Bronchial epithelial cell (primary cell): ENCODE results near the gene CELF1. TPM values are rescaled to one million over a fixed set of nuclear protein-coding genes. Genes with fewer than 3 reads are reported as not detected.

Experiments
- DNase-seq: peaks from one replicate; pipeline ENCODE4 v3.0.0-alpha.2; 2010; ENCODE audit warnings: low read depth
- FAIRE-seq: peaks from 2 replicates; lab custom pipeline; 2011; peaks lifted over from hg19 to GRCh38; lab: Jason Lieb, UNC
- H3K27me3 ChIP-seq: 2 replicates; pipeline ENCODE4 v1.5.1; 2011; ENCODE audit warnings: low read length; ENCODE audit not compliant: control insufficient read depth, insufficient read depth
- H3K36me3 ChIP-seq: 2 replicates; pipeline ENCODE4 v1.5.1; 2011; ENCODE audit warnings: low read length; ENCODE audit not compliant: control insufficient read depth, insufficient read depth
- H3K4me3 ChIP-seq: 2 replicates; pipeline ENCODE4 v1.5.1; 2011; ENCODE audit warnings: mild to moderate bottlenecking, low read depth, low read length, control low read depth
- total RNA-seq: library from RNA; depleted of rRNA; stranded (reverse); fragments of >200 nt; gene quantifications from 2 replicates; pipeline ENCODE4 v1.2.1, GENCODE V29; 2014
- TF ChIP-seq, protein P1 (sequence below): IDR thresholded peaks from 2 replicates; pipeline ENCODE4 v1.5.1; 2011; ENCODE audit warnings: mild to moderate bottlenecking, moderate library complexity, low read length, control low read depth, inconsistent platforms; ENCODE audit not compliant: insufficient read depth, severe bottlenecking

Gene CELF1
- total RNA-seq, 1 donor from 2014 or later, result 63.4 TPM

DNA sequence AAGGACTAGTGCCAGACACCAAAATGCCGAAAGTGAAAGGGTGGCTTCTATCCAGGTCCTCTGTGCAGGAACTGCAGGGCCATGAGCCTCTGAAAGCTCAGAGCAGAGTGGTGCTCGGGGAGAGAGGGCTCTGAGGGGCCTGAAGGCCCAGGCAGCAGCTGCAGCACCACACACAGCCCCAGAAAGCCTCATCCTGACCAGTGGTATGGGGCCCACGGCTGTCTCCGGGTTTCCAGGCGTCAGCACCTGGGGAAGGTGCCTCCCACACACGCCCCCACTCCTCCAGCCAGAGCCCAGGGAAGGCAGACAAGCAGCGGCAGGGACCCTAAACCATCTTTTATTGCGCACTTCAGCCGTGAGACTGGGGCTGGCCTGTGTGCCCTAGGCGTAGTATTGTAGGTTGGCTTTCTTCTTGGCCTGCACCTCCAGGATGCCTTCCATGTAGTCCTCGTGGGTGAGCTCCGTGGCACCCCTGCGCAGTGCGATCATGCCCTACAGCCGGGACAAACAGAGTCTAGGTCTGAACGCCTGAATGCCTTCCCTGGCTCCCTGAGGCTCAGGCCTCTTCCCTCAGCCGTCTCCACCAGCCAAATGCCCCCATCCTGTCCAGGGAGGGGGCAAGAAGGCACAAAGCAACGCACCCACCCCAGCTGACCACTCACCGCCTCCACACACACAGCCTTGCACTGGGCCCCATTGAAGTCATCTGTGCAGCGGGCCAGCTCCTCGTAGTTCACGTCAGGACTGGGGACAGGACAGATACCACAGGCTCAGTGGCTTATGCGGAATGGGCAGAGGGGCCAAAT is 134.3 kb downstream of the CELF1 start:
- no peaks in the 10 kb centered on the region for H3K27me3 ChIP-seq
- TF ChIP-seq, protein P1, sequence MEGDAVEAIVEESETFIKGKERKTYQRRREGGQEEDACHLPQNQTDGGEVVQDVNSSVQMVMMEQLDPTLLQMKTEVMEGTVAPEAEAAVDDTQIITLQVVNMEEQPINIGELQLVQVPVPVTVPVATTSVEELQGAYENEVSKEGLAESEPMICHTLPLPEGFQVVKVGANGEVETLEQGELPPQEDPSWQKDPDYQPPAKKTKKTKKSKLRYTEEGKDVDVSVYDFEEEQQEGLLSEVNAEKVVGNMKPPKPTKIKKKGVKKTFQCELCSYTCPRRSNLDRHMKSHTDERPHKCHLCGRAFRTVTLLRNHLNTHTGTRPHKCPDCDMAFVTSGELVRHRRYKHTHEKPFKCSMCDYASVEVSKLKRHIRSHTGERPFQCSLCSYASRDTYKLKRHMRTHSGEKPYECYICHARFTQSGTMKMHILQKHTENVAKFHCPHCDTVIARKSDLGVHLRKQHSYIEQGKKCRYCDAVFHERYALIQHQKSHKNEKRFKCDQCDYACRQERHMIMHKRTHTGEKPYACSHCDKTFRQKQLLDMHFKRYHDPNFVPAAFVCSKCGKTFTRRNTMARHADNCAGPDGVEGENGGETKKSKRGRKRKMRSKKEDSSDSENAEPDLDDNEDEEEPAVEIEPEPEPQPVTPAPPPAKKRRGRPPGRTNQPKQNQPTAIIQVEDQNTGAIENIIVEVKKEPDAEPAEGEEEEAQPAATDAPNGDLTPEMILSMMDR, result no peak
- FAIRE-seq (no peak), DNase-seq (no peak)
- H3K36me3 ChIP-seq, result peaks cover 44% of the 10 kb centered on the region
- H3K4me3 ChIP-seq, result no peak overlapping the region

DNA sequence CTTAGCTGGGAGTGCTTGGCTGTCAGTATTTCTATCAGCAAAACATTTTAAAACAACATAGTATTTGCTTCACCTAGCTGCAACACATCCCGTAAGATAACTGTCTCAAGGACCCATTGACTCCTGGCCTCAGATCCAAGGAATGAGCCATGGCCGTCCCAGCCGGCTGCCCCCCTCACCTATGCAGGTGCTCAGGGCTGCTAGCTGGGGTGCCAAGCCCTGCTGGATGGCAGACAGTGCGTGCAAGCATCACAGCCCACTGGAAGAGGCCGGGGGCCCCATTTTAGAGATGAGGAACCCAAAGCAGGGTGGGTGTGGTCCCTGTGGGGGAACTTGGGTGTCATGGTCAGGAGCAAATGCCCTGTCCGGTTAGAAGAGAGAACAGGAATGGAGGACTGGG is 135.2 kb downstream of the CELF1 start:
- Histone ChIP-seq H3K27me3 (no peaks in the 10 kb centered on the region), H3K36me3 (peaks cover 43% of the 10 kb centered on the region), H3K4me3 (no peak overlapping the region)
- FAIRE-seq, result no peak
- DNase-seq, result no peak
- TF ChIP-seq, protein P1, result no peak

DNA sequence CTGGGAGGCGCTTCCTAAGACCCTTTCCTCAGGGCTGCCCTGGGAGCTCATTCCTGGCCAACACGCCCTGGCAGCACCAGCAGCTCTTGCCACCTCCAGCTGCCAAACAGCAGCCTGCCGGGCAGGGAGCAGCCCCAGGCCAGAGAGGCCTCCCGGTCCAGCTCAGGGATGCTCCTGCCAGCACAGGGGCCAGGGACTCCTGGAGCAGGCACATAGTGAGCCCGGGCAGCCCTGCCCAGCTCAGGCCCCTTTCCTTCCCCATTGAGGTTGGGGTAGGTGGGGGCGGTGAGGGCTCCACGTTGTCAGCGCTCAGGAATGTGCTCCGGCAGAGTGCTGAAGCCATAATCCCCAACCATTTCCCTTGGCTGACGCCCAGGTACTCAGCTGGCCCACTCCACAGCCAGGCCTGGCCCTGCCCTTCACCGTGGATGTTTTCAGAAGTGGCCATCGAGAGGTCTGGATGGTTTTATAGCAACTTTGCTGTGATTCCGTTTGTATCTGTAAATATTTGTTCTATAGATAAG is 136.9 kb downstream of the CELF1 start:
- no peaks in the 10 kb centered on the region for H3K27me3 ChIP-seq
- TF ChIP-seq, protein P1, result no peak
- peaks cover 43% of the 10 kb centered on the region for H3K36me3 ChIP-seq
- FAIRE-seq (no peak), DNase-seq (peak; percentile 85)
- no peak overlapping the region for H3K4me3 ChIP-seq

Other genes starting within 250 kb of the CELF1 start
- gene MYBPC3, start 200.4 kb downstream of the CELF1 start, total RNA-seq, result under 0.01 TPM in 1 of 2 replicates, not detected in the other
- gene SPI1, start 174.6 kb downstream of the CELF1 start, total RNA-seq, result not detected in 2 replicates
- 12.3 and 18.2 TPM in 2 replicates for gene SLC39A13, start 144.5 kb downstream of the CELF1 start, total RNA-seq
- 141 and 143 TPM in 2 replicates for gene PSMC3, start 126.7 kb downstream of the CELF1 start, total RNA-seq
- gene RAPSN, start 104.0 kb downstream of the CELF1 start, total RNA-seq, result 0.26 and 0.64 TPM in 2 replicates
- 124 and 147 TPM in 2 replicates for gene PTPMT1, start 12.5 kb upstream of the CELF1 start, total RNA-seq
- gene KBTBD4, start 25.8 kb upstream of the CELF1 start, total RNA-seq, result 11.6 and 14.7 TPM in 2 replicates
- 57.7 and 67.7 TPM in 2 replicates for gene NDUFS3, start 25.9 kb upstream of the CELF1 start, total RNA-seq
- gene FAM180B, start 33.5 kb upstream of the CELF1 start, total RNA-seq, result not detected in 2 replicates
- gene C1QTNF4, start 41.3 kb upstream of the CELF1 start, total RNA-seq, result 0.13 and 0.26 TPM in 2 replicates
- gene MTCH2, start 89.4 kb upstream of the CELF1 start, total RNA-seq, result 80.3 and 130 TPM in 2 replicates
- 0.38 and 1.1 TPM in 2 replicates for gene AGBL2, start 162.2 kb upstream of the CELF1 start, total RNA-seq
- gene FNBP4, start 214.2 kb upstream of the CELF1 start, total RNA-seq, result 65.3 and 67.2 TPM in 2 replicates